SK-N-SH treated with all-trans-retinoic acid at 6 μM for 48 hours (cell line): ENCODE data around the gene GPR156.

Experiments
- ATAC-seq: fragments of 200-7000 bp; cut with Tn5 transposase; 3 replicates; pipeline ENCODE4 v1.9.1; 2020; ENCODE audit warnings: mild to moderate bottlenecking, moderate library complexity
- ARNTL ChIP-seq: fragments of 450-650 bp; formaldehyde crosslinking; IDR thresholded peaks from 2 replicates; pipeline ENCODE4 v1.5.0; 2020; ENCODE audit warnings: low read depth, mild to moderate bottlenecking, moderate library complexity, borderline replicate concordance
- BACH2 ChIP-seq: fragments of 250-450 bp; sonication (Bioruptor Pico); IDR thresholded peaks from 2 replicates; pipeline ENCODE4 v1.9.0; 2021; ENCODE audit warnings: mild to moderate bottlenecking, borderline replicate concordance
- CREB5 ChIP-seq: fragments of 250-450 bp; sonication (Bioruptor Pico); IDR thresholded peaks from 2 replicates; pipeline ENCODE4 v1.5.1; 2020; ENCODE audit warnings: low read depth, mild to moderate bottlenecking, moderate library complexity
- CSDC2 ChIP-seq: fragments of 250-450 bp; sonication (Bioruptor Pico); IDR thresholded peaks from 2 replicates; pipeline ENCODE4 v1.5.0; 2020; ENCODE audit warnings: mild to moderate bottlenecking, moderate library complexity
- CSRNP3 ChIP-seq: fragments of 250-450 bp; sonication (Bioruptor Pico); IDR thresholded peaks from 2 replicates; pipeline ENCODE4 v1.5.1; 2021; ENCODE audit warnings: mild to moderate bottlenecking, moderate library complexity
- ESRRG ChIP-seq: fragments of 250-450 bp; sonication (Bioruptor Pico); IDR thresholded peaks from 2 replicates; pipeline ENCODE4 v1.6.1; 2021; ENCODE audit warnings: mild to moderate bottlenecking
- GLIS3 ChIP-seq: fragments of 250-450 bp; sonication (Bioruptor Pico); IDR thresholded peaks from 2 replicates; pipeline ENCODE4 v1.5.0; 2020; ENCODE audit warnings: mild to moderate bottlenecking, moderate library complexity
- OSR1 ChIP-seq: fragments of 250-450 bp; sonication (Bioruptor Pico); IDR thresholded peaks from 2 replicates; pipeline ENCODE4 v1.8.0; 2022; ENCODE audit warnings: moderate library complexity, mild to moderate bottlenecking, inconsistent platforms
- PATZ1 ChIP-seq: fragments of 250-450 bp; sonication (Bioruptor Pico); IDR thresholded peaks from 2 replicates; pipeline ENCODE4 v1.8.0; 2020; ENCODE audit warnings: mild to moderate bottlenecking, moderate library complexity, borderline replicate concordance
- POU6F1 ChIP-seq: fragments of 250-450 bp; sonication (Bioruptor Pico); IDR thresholded peaks from 2 replicates; pipeline ENCODE4 v1.8.0; 2021; ENCODE audit warnings: low read depth, mild to moderate bottlenecking, moderate library complexity, borderline replicate concordance
- PPARA ChIP-seq: fragments of 250-450 bp; sonication (Bioruptor Pico); IDR thresholded peaks from 2 replicates; pipeline ENCODE4 v1.5.0; 2020; ENCODE audit warnings: mild to moderate bottlenecking, borderline replicate concordance
- RARB ChIP-seq: fragments of 250-450 bp; sonication (Bioruptor Pico); IDR thresholded peaks from 2 replicates; pipeline ENCODE4 v1.8.0; 2021; ENCODE audit warnings: mild to moderate bottlenecking, moderate library complexity
- SNAI2 ChIP-seq: fragments of 250-450 bp; sonication (Bioruptor Pico); IDR thresholded peaks from 2 replicates; pipeline ENCODE4 v1.5.0; 2020; ENCODE audit warnings: mild to moderate bottlenecking, moderate library complexity
- TOX ChIP-seq: fragments of 250-450 bp; sonication (Bioruptor Pico); IDR thresholded peaks from 2 replicates; pipeline ENCODE4 v1.8.0; 2021; ENCODE audit warnings: mild to moderate bottlenecking, moderate library complexity, borderline replicate concordance
- TSHZ2 ChIP-seq: fragments of 250-450 bp; sonication (Bioruptor Pico); IDR thresholded peaks from 2 replicates; pipeline ENCODE4 v1.5.0; 2020; ENCODE audit warnings: mild to moderate bottlenecking, moderate library complexity
- ZC3H10 ChIP-seq: fragments of 250-450 bp; sonication (Bioruptor Pico); IDR thresholded peaks from 2 replicates; pipeline ENCODE4 v1.5.1; 2021; ENCODE audit warnings: mild to moderate bottlenecking, moderate library complexity
- ZFP3 ChIP-seq: fragments of 250-450 bp; sonication (Bioruptor Pico); IDR thresholded peaks from 2 replicates; pipeline ENCODE4 v1.5.0; 2020; ENCODE audit warnings: mild to moderate bottlenecking, moderate library complexity
- ZNF565 ChIP-seq: fragments of 450-650 bp; formaldehyde crosslinking; conservative IDR thresholded peaks from 2 replicates; pipeline ENCODE4 v1.5.0; 2020; ENCODE audit warnings: low read depth, mild to moderate bottlenecking, moderate library complexity
- ZNF70 ChIP-seq: fragments of 450-650 bp; formaldehyde crosslinking; IDR thresholded peaks from 2 replicates; pipeline ENCODE4 v1.5.0; 2020; ENCODE audit warnings: mild to moderate bottlenecking, moderate library complexity
- ZNF8 ChIP-seq: fragments of 450-650 bp; formaldehyde crosslinking; IDR thresholded peaks from 2 replicates; pipeline ENCODE4 v1.5.0; 2020; ENCODE audit warnings: mild to moderate bottlenecking, moderate library complexity

Gene GPR156

GRCh38 chr3:120196812-120197211, 88.2 kb downstream of the GPR156 start:
- no peak for TF ChIP-seq SNAI2 (CRISPR knock-in tag)
- no peak for TF ChIP-seq RARB
- TF ChIP-seq PPARA (CRISPR knock-in tag), result no peak
- TF ChIP-seq ARNTL (CRISPR knock-in tag), result no peak
- no peak for TF ChIP-seq POU6F1 (CRISPR knock-in tag)
- no peak for TF ChIP-seq TSHZ2 (CRISPR knock-in tag)
- no peak for TF ChIP-seq CSRNP3 (CRISPR knock-in tag)
- no peak for ATAC-seq

GRCh38 chr3:120196333-120196732, 88.7 kb downstream of the GPR156 start:
- TF ChIP-seq TSHZ2 (CRISPR knock-in tag) (no peak), ZNF70 (CRISPR knock-in tag) (no peak), OSR1 (CRISPR knock-in tag) (no peak), ZFP3 (no peak), CSDC2 (CRISPR knock-in tag) (no peak), SNAI2 (CRISPR knock-in tag) (no peak), BACH2 (CRISPR knock-in tag) (no peak), CREB5 (CRISPR knock-in tag) (no peak), RARB (no peak), PPARA (CRISPR knock-in tag) (no peak), TOX (CRISPR knock-in tag) (no peak), ESRRG (CRISPR knock-in tag) (no peak), GLIS3 (no peak), ZNF8 (no peak), ZC3H10 (CRISPR knock-in tag) (no peak), CSRNP3 (CRISPR knock-in tag) (no peak), ZNF565 (CRISPR knock-in tag) (no peak), ARNTL (CRISPR knock-in tag) (no peak), PATZ1 (CRISPR knock-in tag) (no peak)
- no peak for ATAC-seq
